ENCODE measurements around the gene NLGN1.

- TF ChIP-seq EP300 (IDR thresholded peaks at IDR 0.05): no peak
- no peak for TF ChIP-seq CTCF (IDR thresholded peaks at IDR 0.05)
- TF ChIP-seq HOXB5 (CRISPR knock-in tag; IDR thresholded peaks at IDR 0.05): no peak
- TF ChIP-seq SREBF2 (IDR thresholded peaks at IDR 0.05): no peak
- no peak for TF ChIP-seq FOSL2 (IDR thresholded peaks at IDR 0.05)
- TF ChIP-seq FOSL2 (CRISPR knock-in tag; IDR thresholded peaks at IDR 0.05): no peak
- TF ChIP-seq CEBPB (IDR thresholded peaks at IDR 0.05): no peak
- TF ChIP-seq RAD21 (conservative IDR thresholded peaks at IDR 0.05 in 1 of 2, IDR thresholded peaks at IDR 0.05 in 1 of 2): no peak
- no peak for TF ChIP-seq JUNB (IDR thresholded peaks at IDR 0.05)
- TF ChIP-seq PHF8 (IDR thresholded peaks at IDR 0.05; ENCODE audit: borderline replicate concordance, low read depth): no peak
- TF ChIP-seq REST (IDR thresholded peaks at IDR 0.05): no peak
- no peak for TF ChIP-seq HES2 (IDR thresholded peaks at IDR 0.05)
- no peak for TF ChIP-seq USF2 (IDR thresholded peaks at IDR 0.05)
- TF ChIP-seq RFX5 (IDR thresholded peaks at IDR 0.05): no peak
These were observed 793.8 kb downstream of the NLGN1 start for GRCh38 chr3:174191380-174191779.
